Testis (tissue), 2 donors: Measurements from ENCODE around the gene RRP1B.

Source experiments
- POLR2A ChIP-seq: fragments of 450-650 bp; IDR thresholded peaks from one replicate; pipeline ENCODE4 v1.6.1; 2017; ENCODE audit warnings: antibody characterized with exemption, mild to moderate bottlenecking, moderate library complexity
- TF ChIP-seq, protein P1 (sequence below), 3 experiments: fragments of 450-650 bp in 2 of 3; fragments of 200-600 bp in 1 of 3; sonication (generic) in 1 of 3; IDR thresholded peaks; one replicate each; pipeline ENCODE4 v1.5.1; 2016 to 2019; ENCODE audit warnings: antibody characterized with exemption in 3 of 3, mild to moderate bottlenecking in 2 of 3, moderate library complexity in 1 of 3

DNA sequence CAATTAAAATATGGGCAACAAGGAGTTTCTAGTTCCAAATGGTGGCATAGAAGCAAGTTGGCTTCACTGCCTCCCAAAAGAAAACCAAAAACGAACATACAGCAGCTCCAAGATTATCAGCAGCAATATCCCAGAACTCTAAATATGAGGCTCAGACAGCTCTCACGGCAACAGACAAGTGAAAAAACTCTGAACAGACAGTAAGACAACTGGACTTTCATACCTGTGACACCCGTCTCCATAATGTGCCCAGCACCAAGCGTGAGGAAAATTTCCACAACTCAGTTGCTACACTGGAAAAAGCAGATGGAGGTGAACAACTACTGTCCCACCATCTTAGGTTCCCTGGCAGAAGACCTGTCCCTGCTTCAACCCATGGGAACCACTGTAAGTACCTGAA lies 40.0 kb upstream of the RRP1B start:
- TF ChIP-seq, protein P1, sequence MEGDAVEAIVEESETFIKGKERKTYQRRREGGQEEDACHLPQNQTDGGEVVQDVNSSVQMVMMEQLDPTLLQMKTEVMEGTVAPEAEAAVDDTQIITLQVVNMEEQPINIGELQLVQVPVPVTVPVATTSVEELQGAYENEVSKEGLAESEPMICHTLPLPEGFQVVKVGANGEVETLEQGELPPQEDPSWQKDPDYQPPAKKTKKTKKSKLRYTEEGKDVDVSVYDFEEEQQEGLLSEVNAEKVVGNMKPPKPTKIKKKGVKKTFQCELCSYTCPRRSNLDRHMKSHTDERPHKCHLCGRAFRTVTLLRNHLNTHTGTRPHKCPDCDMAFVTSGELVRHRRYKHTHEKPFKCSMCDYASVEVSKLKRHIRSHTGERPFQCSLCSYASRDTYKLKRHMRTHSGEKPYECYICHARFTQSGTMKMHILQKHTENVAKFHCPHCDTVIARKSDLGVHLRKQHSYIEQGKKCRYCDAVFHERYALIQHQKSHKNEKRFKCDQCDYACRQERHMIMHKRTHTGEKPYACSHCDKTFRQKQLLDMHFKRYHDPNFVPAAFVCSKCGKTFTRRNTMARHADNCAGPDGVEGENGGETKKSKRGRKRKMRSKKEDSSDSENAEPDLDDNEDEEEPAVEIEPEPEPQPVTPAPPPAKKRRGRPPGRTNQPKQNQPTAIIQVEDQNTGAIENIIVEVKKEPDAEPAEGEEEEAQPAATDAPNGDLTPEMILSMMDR (IDR thresholded peaks at IDR 0.05), result no peak
- TF ChIP-seq POLR2A, result no peak
